GM18868 (cell line): ENCODE data around the gene AP5S1.
"Not testable (repeated sequence)": the region's sequence is repeated elsewhere in the genome, so short reads cannot be mapped to it uniquely, and the experiment has no call there.

ENCODE experiments used
- ATAC-seq: cut with Tn5 transposase; IDR thresholded peaks from one replicate; pipeline ENCODE4 v1.9.1; 2021; ENCODE audit warnings: mild to moderate bottlenecking, moderate library complexity; ENCODE audit not compliant: unreplicated experiment

Gene AP5S1

DNA sequence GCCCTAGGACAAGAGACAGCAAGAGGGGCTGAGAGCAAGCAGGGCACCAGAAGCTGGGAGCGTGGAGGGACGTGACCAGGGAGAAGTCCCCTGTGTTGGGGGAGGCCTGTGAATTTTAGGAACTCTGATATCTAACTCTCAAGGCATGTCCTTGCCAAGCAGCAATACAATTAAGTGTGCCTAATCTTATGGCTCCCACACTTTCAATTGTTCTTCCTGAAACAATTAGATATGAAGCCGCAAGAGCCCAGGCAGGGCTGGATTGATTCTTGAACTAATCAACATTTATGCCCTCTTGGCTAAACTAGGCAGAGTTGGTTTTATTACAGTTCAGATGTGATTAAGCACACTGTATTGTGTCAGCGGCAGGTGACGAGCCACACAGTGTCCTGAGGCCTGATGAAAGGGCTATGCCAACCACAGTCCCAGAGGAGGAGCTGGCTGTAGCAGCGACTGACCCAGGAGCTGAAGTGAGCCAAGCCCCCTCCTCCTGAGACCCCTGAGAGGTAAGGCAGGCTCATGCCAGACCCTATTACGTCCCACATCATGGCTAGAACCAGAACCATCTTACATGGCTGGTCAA lies 22.1 kb downstream of the AP5S1 start:
- ATAC-seq, result no peak

DNA sequence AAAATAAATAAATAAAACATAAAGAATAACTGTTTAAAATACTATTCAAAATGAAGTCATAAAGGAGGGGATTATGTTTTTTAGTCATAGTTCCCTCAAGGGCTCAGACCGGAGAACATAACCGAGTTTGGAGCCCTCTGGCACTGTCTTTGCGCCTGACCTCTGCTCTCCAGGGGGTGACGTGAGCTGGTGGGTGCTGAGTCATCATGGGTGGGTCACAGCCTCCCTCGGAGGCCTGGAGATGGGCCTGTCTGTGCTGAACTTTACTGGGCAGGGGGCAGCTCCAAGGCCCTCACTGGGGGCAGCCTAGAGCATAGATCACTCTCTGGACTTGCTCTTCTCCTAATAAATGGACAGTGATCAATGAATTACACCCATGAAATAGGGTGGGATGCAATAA lies 23.1 kb downstream of the AP5S1 start:
- ATAC-seq, result no peak

DNA sequence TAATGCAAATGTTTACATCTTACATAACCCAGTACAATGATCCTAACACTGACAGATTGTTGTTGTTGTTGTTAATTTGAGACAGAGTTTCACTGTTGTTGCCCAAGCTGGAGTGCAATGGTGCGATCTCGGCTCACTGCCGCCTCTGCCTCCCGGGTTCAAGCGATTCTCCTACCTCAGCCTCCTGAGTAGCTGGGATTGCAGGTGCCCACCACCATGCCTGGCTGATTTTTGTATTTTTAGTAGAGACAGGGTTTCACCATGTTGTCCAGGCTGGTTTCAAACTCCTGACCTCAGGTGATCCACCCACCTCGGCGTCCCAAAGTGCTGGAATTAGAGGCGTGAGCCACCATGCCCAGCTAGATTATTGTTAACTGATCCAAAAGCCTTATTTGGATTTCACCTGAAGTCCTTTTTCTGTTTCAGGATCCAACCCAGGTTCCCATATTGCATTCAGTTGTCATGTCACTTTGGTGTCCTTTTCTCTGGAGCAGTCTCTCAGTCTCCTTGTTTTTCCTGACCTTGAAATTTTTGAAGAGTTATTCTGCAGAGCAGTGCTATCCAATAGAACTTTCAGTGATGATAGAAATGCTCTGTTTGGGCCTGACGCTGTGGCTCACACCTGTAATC lies 23.8 kb downstream of the AP5S1 start:
- ATAC-seq, result not testable (repeated sequence)

DNA sequence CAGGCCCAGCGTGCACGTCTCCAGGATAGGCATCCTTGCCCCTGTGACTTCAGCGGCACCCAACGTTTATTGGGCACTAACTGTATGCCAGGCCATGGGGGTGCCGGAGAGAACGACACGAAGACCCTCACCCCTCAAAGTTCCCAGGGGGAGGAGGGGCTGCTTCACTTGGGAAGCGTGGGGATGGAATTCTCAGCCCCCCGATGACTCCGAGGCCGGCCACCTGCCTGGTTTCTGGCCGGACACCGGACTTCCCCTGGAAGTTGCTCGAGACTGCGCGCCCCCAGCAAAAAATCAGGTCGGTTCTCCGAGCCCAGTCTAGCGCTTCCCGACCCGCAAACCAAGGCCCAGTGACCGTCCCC lies 26.0 kb downstream of the AP5S1 start:
- ATAC-seq, result no peak

DNA sequence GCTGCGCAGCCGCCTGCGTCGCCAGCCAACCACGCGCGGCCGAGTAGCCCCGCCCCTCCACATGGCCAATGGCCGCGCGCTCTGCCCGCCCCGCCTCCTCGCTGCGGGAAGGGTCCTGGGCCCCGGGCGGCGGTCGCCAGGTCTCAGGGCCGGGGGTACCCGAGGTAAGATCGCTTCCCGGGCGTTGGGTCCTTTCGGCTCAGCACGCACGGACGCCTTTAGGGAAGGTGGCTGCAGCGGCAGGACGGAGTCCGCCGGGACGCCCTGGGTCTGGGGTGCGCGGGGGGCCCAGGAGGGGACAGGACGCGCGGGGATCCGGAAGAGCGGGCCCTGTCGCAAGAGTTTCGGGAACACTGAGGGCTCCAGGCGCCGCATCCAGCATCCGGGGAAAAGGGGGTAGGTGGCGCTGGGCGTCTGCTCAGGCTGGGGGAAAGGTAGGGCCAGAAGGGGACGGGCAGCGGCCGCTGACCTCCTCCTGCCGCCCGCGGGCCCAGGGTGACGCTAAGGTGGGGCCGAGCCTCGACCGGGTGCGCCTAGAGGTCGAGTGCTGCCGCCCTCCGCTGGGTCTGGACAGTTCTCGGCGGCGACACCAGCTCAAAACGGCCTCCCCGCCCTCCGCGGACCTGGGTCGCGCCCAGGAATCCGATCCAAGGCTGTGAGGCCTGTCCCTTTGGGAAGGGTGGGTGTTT lies 26.5 kb downstream of the AP5S1 start, which contains the start of gene MAVS:
MAVS (plus strand) TSS at position 95 of the 689 bp plus-strand sequence. CDS start 7,791 bp downstream, outside the sequence.
- peak; percentile 89 for ATAC-seq

DNA sequence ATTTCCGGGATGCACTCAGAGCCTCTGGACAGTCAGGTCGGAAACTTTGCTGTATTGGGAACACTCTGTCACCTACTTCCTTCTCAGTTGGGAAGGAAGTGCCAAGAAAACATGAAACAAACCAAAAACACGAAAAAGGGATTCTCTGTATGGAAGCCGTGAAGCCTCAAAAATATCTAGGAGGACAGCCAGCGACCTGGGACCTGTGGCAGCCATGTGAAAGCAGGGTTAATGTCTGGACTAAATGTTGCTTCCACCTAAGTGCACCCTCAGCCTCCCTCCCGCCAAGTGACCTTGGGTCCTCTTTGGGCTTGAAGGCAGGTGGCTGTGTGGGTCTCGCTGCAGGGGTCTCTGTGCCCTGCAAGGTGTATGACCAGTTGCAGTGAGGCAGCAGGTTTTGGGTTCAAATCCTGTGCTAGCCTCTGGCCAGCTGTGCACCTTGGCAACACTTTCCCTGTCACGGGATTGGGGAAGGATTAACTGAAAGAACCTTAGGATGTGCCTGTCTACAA lies 27.1 kb downstream of the AP5S1 start:
- no peak for ATAC-seq

DNA sequence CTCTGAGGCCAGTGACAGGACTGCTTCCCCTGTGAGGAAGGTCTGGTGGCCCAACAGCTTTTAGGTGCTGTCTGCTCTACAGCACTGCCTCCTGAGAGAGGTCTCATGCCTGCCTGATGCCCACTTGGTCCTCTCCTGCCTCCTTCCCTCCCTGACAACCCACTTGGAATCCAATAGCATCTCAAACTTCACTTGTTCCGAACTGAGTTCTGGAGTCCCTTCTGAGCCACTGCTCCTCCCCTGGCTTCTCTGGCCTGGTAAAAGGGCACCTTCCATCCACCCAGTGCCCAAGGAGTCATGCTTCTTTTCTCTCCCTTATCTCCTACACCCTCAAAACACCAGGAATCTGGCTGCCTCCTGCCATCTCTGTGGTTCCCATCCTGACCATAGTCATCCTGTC lies 28.2 kb downstream of the AP5S1 start:
- ATAC-seq, result no peak

DNA sequence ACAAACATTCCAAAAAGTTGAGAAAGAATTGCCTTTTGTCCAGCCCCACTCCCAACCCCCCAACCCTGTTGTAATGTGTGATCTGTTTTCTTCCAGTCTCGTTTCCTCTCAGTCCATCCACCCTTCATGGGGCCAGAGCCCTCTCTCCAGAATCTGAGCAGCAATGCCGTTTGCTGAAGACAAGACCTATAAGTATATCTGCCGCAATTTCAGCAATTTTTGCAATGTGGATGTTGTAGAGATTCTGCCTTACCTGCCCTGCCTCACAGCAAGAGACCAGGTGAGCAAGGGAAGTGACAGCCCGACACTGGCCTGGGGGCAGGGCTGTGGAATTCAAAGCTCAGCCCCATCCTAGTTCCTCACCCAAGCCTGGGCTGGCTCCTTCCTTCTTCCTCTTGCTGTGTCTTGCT lies 34.1 kb downstream of the AP5S1 start:
- no peak for ATAC-seq

DNA sequence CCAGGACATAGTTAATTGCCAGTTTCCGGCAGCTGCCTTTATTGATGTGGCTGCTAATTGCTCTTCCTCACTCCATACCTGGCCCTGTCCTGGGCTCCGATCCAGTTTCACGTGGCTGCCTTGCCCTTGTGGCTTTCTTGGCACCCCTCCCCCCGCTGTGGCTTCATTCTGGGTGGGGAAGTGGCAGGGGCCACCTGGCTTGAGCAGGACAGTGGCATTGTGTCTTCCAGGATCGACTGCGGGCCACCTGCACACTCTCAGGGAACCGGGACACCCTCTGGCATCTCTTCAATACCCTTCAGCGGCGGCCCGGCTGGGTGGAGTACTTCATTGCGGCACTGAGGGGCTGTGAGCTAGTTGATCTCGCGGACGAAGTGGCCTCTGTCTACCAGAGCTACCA lies 37.1 kb downstream of the AP5S1 start:
- ATAC-seq, result no peak

DNA sequence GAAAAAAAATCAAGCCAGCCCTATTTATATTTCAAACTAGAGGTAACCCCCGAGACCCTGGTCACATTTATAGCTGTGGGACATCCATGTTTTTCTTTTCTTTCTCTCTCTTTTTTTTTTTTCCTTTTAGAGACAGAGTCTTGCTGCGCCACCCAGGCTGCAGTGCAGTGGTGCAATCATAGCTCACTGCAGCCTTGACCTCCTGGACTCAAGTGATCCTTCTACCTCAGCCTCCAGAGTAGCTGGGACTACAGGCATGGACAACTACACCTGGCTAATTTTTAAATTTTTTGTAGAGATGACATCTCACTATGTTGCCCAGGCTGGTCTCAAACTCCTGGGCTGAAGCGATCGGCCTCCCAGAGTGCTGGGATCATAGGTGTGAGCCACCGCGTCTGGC lies 38.3 kb downstream of the AP5S1 start:
- no peak for ATAC-seq

DNA sequence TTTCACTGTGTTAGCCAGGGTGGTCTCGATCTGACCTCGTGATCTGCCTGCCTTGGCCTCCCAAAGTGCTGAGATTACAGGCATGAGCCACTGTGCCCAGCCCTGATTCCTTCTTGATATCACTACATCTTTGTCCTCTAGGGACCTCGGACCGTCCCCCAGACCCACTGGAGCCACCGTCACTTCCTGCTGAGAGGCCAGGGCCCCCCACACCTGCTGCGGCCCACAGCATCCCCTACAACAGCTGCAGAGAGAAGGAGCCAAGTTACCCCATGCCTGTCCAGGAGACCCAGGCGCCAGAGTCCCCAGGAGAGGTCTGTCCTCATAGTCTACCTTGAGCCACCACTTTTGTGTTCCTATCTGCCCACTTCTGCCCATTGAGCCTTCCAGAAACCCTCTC lies 40.8 kb downstream of the AP5S1 start:
- no peak for ATAC-seq

DNA sequence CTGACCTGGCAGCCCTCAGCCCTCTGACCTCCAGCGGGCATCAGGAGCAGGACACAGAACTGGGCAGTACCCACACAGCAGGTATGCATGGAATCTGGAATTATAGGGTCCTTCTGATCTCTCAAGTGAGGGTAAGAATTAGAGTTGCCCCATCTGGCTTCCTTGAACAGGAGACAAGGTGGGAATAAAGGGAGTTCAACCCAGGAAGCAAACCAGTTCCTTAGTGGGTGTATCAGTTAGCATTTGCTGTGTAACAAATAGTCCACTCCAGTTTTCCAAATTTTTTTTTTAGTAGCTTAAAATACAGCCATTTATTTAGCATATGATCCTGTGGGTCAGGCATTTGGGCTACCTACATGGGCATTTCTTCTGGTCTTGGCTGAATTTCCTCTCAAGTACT lies 42.0 kb downstream of the AP5S1 start:
- no peak for ATAC-seq

DNA sequence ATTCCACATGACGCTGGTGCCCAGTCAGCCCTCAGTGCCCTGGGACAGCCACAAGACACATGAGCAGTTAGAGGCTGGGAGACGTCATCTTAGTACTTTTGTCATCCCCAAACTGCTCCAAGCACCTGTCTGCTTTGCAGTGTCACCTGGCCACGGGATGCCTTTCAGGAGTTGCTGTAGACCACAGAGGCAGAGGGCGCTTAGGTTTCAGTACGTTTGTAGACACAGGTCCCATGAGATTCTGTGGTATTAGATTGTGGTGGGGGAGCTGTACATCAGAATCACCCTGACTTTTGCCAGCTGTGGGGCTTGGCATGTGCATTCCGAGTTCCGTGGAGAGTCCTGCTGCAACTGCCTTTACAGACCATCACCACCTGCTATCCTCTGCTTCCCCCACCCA lies 43.0 kb downstream of the AP5S1 start:
- no peak for ATAC-seq

DNA sequence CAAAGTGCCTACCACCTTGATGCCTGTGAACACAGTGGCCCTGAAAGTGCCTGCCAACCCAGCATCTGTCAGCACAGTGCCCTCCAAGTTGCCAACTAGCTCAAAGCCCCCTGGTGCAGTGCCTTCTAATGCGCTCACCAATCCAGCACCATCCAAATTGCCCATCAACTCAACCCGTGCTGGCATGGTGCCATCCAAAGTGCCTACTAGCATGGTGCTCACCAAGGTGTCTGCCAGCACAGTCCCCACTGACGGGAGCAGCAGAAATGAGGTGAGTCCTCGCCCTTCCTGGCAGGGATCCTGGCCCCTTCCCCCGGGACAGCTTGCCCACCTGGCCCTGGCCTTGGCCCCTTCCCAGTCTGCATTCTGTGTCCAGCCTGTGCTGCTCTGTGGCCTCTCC lies 44.2 kb downstream of the AP5S1 start:
- no peak for ATAC-seq

DNA sequence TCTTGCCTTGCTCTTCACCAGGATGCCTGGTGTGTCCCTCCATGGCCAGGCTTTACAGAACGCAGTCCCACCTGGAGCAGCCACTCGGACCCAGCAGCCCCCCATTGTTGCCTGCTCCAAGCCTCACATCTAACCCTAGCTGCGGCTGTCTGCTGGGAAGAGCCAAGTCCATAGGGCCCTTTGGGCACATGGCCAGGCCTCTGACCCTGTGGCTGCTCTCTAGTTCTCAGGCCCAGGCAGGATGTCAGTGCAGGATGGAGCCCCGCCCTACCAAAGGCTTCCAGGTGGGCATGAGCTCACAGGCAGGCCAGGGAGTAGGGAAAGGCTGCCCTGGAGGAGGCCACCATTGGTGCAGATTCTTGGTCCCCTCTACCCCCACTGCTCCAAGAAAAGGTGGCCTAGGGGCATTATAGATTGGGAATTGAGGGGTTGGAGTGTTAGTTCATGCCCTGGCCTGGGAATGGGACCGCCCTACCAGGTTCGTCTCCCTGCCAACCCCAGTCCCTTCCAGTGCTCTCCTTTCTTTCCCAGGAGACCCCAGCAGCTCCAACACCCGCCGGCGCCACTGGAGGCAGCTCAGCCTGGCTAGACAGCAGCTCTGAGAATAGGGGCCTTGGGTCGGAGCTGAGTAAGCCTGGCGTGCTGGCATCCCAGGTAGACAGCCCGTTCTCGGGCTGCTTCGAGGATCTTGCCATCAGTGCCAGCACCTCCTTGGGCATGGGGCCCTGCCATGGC lies 45.0 kb downstream of the AP5S1 start:
- ATAC-seq, result no peak

DNA sequence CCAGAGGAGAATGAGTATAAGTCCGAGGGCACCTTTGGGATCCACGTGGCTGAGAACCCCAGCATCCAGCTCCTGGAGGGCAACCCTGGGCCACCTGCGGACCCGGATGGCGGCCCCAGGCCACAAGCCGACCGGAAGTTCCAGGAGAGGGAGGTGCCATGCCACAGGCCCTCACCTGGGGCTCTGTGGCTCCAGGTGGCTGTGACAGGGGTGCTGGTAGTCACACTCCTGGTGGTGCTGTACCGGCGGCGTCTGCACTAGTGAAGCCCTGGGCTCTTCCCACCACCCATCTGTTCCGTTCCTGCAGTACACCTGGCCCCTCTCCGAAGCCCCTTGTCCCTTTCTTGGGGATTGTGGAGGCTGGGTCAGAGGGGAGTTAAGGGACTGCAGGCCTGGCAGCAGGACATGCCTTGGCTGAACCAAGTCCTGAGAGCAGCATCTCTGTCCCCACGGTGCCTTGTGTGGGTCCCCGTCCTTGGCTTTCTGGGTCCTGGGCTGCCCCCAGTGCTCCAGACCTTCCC lies 45.6 kb downstream of the AP5S1 start:
- ATAC-seq, result no peak

DNA sequence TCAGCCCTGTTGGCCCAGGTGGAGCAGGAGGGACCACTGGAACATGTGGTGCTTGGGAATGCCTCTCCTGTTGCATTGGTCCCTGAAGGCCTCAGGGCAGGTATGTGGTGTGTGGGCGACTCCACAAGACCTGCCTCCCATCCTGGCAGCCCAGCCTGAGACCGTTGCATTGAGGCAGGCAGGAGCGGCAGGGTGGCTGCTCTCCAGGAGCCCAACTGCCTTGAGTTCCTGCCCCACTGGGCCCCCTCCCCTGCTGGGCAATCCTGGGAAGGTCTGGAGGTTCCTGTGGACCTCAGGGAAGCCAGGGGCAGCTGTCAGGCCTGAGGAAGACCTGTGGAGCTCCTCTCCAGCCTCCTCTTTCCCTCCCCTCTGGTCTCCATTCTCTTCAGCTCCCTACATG lies 46.1 kb downstream of the AP5S1 start:
- no peak for ATAC-seq

DNA sequence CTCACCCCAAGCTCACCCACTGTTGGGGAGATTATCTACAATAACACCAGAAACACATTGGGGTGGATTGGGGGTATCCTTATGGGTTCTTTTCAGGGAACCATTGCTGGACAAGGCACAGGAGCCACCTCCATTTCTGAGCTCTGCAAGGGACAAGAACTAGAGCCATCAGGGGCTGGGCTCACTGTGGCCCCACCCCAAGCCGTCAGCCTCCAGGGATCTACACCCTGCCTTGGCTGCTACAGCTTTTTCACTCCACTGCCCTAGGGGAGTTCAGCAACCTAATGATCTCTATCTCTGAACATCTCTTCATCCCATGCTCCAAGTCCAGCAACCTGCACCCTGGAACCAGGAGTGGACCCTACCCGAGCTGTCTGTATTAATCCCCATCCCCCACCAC lies 47.5 kb downstream of the AP5S1 start:
- no peak for ATAC-seq

DNA sequence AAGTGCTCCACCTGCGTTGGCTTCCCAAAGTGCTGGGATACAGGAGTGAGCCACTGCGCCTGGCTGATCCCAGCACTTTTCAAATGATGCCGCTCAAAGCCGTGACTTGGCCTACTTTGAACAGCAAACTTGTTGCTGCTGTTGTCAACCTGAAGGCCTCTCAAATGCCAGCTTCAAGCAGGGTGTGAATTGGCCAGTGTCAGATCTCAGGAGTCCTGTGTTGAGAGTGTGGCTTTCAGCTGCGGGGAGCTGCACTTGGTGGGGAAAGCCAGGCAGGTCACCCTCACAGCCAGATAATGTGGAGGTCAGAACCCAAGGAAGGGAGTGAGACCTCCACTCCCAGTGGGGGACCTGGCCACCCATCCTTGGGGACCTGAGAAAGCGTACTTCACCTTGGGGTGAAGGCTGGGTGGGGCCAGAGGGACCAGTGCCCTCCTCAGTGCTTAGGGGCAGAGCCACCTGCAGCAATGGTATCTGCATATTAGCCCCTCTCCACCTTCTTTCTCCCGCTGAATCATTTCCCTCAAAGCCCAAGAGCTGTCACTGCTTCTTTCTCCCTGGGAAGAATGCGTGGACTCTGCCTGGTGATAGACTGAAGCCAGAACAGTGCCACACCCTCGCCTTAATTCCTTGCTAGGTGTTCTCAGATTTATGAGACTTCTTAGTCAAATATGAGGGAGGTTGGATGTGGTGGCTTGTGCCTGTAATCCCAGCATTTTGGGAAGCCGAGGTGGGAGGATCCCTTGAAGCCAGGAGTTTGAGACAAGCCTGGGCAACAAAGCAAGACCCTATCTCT lies 49.7 kb downstream of the AP5S1 start:
- no peak for ATAC-seq

DNA sequence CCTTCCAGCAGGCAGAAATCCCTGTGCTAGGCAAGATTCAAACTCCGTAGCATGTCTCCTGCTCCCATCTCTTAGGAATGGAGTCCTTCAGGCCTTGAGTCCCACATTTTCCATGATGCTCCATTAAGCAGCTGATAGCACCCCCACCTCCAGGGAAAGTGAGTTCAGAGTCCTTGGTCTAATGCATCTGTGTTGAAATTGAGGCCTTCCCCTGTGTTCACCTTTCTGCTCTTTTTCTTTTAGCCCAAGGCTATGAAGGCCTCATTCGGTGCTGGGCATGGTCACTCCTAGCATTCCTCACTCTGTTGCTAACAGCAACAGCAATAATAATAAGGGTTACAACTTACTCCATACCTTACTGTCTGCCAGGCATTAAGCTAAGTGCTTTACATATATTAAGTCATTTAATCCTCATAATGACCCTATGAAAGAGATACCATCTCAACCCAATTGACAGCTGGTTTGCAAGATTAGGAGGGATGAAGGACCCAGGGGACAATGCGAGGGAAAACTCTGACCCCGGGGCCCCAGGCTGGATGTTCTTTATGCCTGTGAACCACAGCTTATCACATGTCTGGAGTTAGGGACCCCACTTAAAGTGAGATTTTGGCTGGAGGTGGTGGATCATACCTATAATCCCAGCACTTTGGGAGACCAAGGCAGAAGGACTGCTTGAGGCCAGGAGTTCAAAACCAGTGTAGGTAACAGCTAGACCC lies 51.4 kb downstream of the AP5S1 start:
- ATAC-seq, result no peak
